Mesenchymal stem cell (in vitro differentiated cells and primary cell): ENCODE results near the gene ECHS1.
"Not testable (repeated sequence)": the region's sequence is repeated elsewhere in the genome, so short reads cannot be mapped to it uniquely, and the experiment has no call there.

Experiments
- DNase-seq: peaks from one replicate; pipeline ENCODE4 v3.0.0-alpha.2; 2013
- H2AFZ ChIP-seq: one replicate; pipeline ENCODE4 v1.6.1; 2013; ENCODE audit warnings: low read depth, mild to moderate bottlenecking, control low read depth, inconsistent platforms, low read length, moderate library complexity
- H2AK5ac ChIP-seq: 2 replicates; pipeline ENCODE4 v1.6.1; 2013; ENCODE audit warnings: low read length, moderate library complexity, mild to moderate bottlenecking, inconsistent platforms; ENCODE audit not compliant: severe bottlenecking
- H2BK120ac ChIP-seq: one replicate; pipeline ENCODE4 v1.6.1; 2013; ENCODE audit warnings: low read depth, mild to moderate bottlenecking, inconsistent platforms, low read length, moderate library complexity
- H2BK12ac ChIP-seq, 2 experiments: one replicate each; pipeline ENCODE4 v1.6.1; 2013; ENCODE audit warnings: inconsistent platforms in 2 of 2, low read length in 2 of 2, mild to moderate bottlenecking in 2 of 2, moderate library complexity in 2 of 2, control low read depth in 1 of 2
- H2BK15ac ChIP-seq: one replicate; pipeline ENCODE4 v1.6.1; 2013; ENCODE audit warnings: mild to moderate bottlenecking, low read depth, inconsistent platforms; ENCODE audit not compliant: poor library complexity, severe bottlenecking
- H2BK5ac ChIP-seq: 2 replicates; pipeline ENCODE4 v1.6.1; 2013; ENCODE audit warnings: low read depth, mild to moderate bottlenecking, low read length, control low read depth, inconsistent platforms; ENCODE audit not compliant: poor library complexity, severe bottlenecking
- H3K14ac ChIP-seq, 2 experiments: one replicate each; pipeline ENCODE4 v1.6.1; 2013; ENCODE audit warnings: inconsistent platforms in 2 of 2, low read length in 2 of 2, control low read depth in 1 of 2, mild to moderate bottlenecking in 1 of 2, moderate library complexity in 1 of 2
- H3K18ac ChIP-seq, 2 experiments: one replicate each; pipeline ENCODE4 v1.6.1; 2013; ENCODE audit warnings: inconsistent platforms in 2 of 2, low read length in 2 of 2, control low read depth in 1 of 2, low read depth in 1 of 2, mild to moderate bottlenecking in 1 of 2
- H3K23ac ChIP-seq, 2 experiments: one replicate each; pipeline ENCODE4 v1.6.1; 2013; ENCODE audit warnings: inconsistent platforms in 2 of 2, low read length in 2 of 2, mild to moderate bottlenecking in 2 of 2, moderate library complexity in 2 of 2, control low read depth in 1 of 2
- H3K27ac ChIP-seq: 2 replicates; pipeline ENCODE4 v1.5.1; 2013; ENCODE audit warnings: mild to moderate bottlenecking, moderate library complexity, low read length, control low read depth, inconsistent platforms; ENCODE audit not compliant: poor library complexity, severe bottlenecking
- H3K27me3 ChIP-seq, 2 experiments: 2 replicates each; pipeline versions ENCODE4 v1.6.1 to v1.7.0; 2013; ENCODE audit warnings: low read length in 2 of 2, mild to moderate bottlenecking in 2 of 2, moderate library complexity in 2 of 2, control low read depth in 1 of 2, inconsistent platforms in 1 of 2; ENCODE audit not compliant: control insufficient read depth in 1 of 2, insufficient read depth in 1 of 2
- H3K36me3 ChIP-seq, 2 experiments: 2 replicates each; pipeline versions ENCODE4 v1.6.1 to v1.7.0; 2013; ENCODE audit warnings: low read length in 2 of 2, control low read depth in 1 of 2, inconsistent platforms in 1 of 2, low read depth in 1 of 2, mild to moderate bottlenecking in 1 of 2; ENCODE audit not compliant: insufficient read depth in 2 of 2, control insufficient read depth in 1 of 2
- H3K4ac ChIP-seq, 2 experiments: one replicate each; pipeline ENCODE4 v1.6.1; 2013; ENCODE audit warnings: inconsistent platforms in 2 of 2, low read length in 2 of 2, mild to moderate bottlenecking in 2 of 2, moderate library complexity in 2 of 2, control low read depth in 1 of 2, low read depth in 1 of 2
- H3K4me1 ChIP-seq: 2 replicates; pipeline ENCODE4 v1.6.1; 2013; ENCODE audit warnings: low read depth, low read length, control low read depth; ENCODE audit not compliant: control insufficient read depth, insufficient read depth
- H3K4me2 ChIP-seq: 2 replicates; pipeline ENCODE4 v1.6.1; 2013; ENCODE audit warnings: low read length, mild to moderate bottlenecking, inconsistent platforms; ENCODE audit not compliant: poor library complexity, severe bottlenecking
- H3K4me3 ChIP-seq, 2 experiments: 2 replicates each; pipeline versions ENCODE4 v1.5.1 to v1.7.0; 2013; ENCODE audit warnings: low read length in 2 of 2, mild to moderate bottlenecking in 2 of 2, control low read depth in 1 of 2, low read depth in 1 of 2; ENCODE audit not compliant: insufficient read depth in 1 of 2
- H3K79me1 ChIP-seq: replicated peaks from 2 replicates; pipeline ENCODE4 v1.6.1; 2013; ENCODE audit warnings: mild to moderate bottlenecking, control low read depth, low read length, inconsistent platforms; ENCODE audit not compliant: poor library complexity, severe bottlenecking
- H3K9ac ChIP-seq: 2 replicates; pipeline ENCODE4 v1.7.0; 2013; ENCODE audit warnings: mild to moderate bottlenecking, low read length, moderate library complexity
- H3K9me3 ChIP-seq: 2 replicates; pipeline ENCODE4 v1.7.0; 2013; ENCODE audit warnings: mild to moderate bottlenecking, low read length; ENCODE audit not compliant: control insufficient read depth
- H4K8ac ChIP-seq: one replicate; pipeline ENCODE4 v1.6.1; 2013; ENCODE audit warnings: inconsistent platforms, mild to moderate bottlenecking, low read length, moderate library complexity
- H4K91ac ChIP-seq: one replicate; pipeline ENCODE4 v1.6.1; 2013; ENCODE audit warnings: mild to moderate bottlenecking, low read length, inconsistent platforms
- WGBS: methylation state at CpG from one replicate; pipeline ENCODE4 v1.1.7; 2013; ENCODE audit warnings: mixed read lengths; 5-methylcytosine and 5-hydroxymethylcytosine counted together

The ECHS1 gene

GRCh38 chr10:133388973-133389818 lies 16.0 kb upstream of the ECHS1 start:
- Histone ChIP-seq H3K4ac (no peak overlapping the region), H3K4me1 (peaks cover 5% of the 10 kb centered on the region), H2BK15ac (no peak overlapping the region), H3K4me3 (no peak overlapping the region), H4K91ac (peak overlapping the region; percentile 66), H3K36me3 (peaks cover 21 to 33% of the 10 kb centered on the region in 2 experiments), H3K27ac (no peak overlapping the region), H2BK12ac (no peak overlapping the region), H3K9me3 (no peaks in the 10 kb centered on the region), H3K9ac (no peak overlapping the region), H3K18ac (no peak overlapping the region), H3K79me1 (peaks cover 2% of the 10 kb centered on the region), H2BK120ac (no peak overlapping the region), H3K23ac (no peak overlapping the region), H3K14ac (no peak overlapping the region), H2BK5ac (no peak overlapping the region), H4K8ac (no peak overlapping the region), H3K4me2 (no peak overlapping the region), H2AFZ (no peak overlapping the region), H2AK5ac (no peak overlapping the region), H3K27me3 (no peaks in the 10 kb centered on the region)
- DNase-seq, result no peak
- WGBS, result 93% methylated on average over 36 of the region's 39 CpGs

DNA sequence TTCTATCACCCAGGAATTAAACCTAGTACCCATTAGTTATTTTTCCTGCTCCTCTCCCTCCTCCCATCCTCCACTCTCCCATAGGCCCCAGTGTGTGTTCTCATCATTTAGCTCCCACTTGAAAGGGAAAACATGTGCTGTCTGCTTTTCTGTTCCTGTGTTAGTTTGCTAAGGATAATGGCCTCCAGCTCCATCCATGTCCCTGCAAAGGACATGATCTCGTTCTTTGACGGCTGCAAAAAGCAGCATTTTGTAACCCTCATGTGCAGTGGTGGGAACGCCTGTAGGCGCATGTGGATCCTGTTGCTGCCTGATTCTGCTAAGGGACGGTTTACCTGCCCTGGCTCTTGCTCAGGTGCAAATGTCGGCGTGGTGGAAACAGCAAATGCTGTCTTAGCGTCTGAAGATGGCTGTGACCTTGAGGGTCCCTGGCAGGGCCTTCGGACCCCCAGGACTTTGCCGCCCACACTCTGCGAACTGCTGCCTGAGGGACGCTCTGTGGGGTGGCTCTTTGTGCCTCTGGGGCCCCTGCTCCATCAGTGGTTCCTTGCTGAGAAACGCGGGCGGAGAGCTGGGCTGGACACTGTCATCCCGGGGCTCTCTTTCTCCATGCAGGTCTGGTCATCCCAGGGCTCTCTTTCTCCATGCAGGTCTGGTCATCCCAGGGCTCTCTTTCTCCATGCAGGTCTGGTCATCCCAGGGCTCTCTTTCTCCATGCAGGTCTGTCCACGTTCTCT lies 15.2 kb upstream of the ECHS1 start:
- Histone ChIP-seq H3K9me3 (no peaks in the 10 kb centered on the region), H3K4ac (no peak overlapping the region), H3K27me3 (no peaks in the 10 kb centered on the region), H3K4me2 (no peak overlapping the region), H3K4me3 (no peak overlapping the region), H4K91ac (no peak overlapping the region), H2BK15ac (no peak overlapping the region), H3K4me1 (peaks cover 4% of the 10 kb centered on the region), H4K8ac (no peak overlapping the region), H2AFZ (no peak overlapping the region), H3K79me1 (peaks cover 2% of the 10 kb centered on the region), H2BK5ac (no peak overlapping the region), H3K14ac (no peak overlapping the region), H3K9ac (no peak overlapping the region), H3K18ac (no peak overlapping the region), H2BK120ac (no peak overlapping the region), H3K23ac (no peak overlapping the region), H2BK12ac (no peak overlapping the region), H2AK5ac (no peak overlapping the region), H3K27ac (no peak overlapping the region), H3K36me3 (peaks cover 27 to 37% of the 10 kb centered on the region in 2 experiments)
- no peak for DNase-seq
- WGBS, result 89% methylated on average over 17 of the region's 17 CpGs

DNA sequence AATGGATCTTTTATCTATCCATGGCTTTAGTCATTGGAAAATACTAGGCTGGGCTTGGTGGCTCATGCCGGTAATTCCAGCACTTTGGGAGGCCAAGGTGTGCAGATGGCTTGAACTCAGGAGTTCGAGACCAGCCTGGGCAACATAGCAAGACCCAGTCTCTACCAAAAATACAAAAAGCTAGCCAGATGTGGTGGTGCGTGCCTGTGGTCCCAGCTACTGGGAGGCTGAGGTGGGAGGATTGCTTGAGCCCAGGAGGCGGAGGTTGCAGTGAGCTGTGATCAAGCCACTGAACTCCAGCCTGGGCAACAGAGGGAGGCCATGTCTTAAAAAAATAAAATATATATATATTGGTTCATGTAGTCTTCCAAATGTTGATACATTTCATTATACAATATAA lies 13.8 kb upstream of the ECHS1 start:
- not testable (repeated sequence) for H2AFZ ChIP-seq, H4K8ac ChIP-seq, H3K14ac ChIP-seq, H3K23ac ChIP-seq, H3K27me3 ChIP-seq, H2BK5ac ChIP-seq, H3K4me1 ChIP-seq, H3K79me1 ChIP-seq, H3K18ac ChIP-seq, DNase-seq, H2BK12ac ChIP-seq, H2BK120ac ChIP-seq, H2BK15ac ChIP-seq, H3K4me2 ChIP-seq, H2AK5ac ChIP-seq, H4K91ac ChIP-seq, H3K4me3 ChIP-seq, H3K9me3 ChIP-seq, H3K27ac ChIP-seq, H3K4ac ChIP-seq, H3K9ac ChIP-seq
- H3K36me3 ChIP-seq, result peaks cover 30 to 33% of the 10 kb centered on the region in 2 experiments
- WGBS, result 98% methylated on average over 3 of the region's 4 CpGs

DNA sequence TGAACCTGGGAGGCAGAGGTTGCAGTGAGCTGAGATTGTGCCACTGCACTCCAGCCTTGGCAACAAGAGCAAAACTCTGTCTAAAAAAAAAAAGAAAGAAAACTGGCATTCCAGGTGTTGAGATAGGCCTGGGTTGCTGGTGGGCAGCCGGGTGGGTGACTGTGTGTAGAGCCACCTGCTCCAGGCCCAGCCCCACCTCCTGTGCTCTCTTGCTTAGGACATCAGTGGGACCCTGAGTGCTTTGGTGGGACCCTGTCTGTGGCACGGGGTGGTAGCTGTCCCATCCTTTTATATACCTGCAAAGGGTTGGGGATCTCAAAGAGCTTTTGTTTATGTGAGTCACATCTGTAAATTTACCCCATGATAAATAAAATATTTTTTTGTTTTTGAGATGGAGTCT lies 12.1 kb upstream of the ECHS1 start:
- H2BK120ac ChIP-seq, result no peak overlapping the region
- no peak overlapping the region for H2BK12ac ChIP-seq
- H3K18ac ChIP-seq, result no peak overlapping the region
- H4K91ac ChIP-seq, result no peak overlapping the region
- no peaks in the 10 kb centered on the region for H3K27me3 ChIP-seq
- WGBS, result 100% methylated on average over 1 of the region's 2 CpGs
- H4K8ac ChIP-seq, result no peak overlapping the region
- H3K9ac ChIP-seq, result no peak overlapping the region
- no peak overlapping the region for H2AFZ ChIP-seq
- H3K23ac ChIP-seq, result no peak overlapping the region
- no peak overlapping the region for H3K14ac ChIP-seq
- H2AK5ac ChIP-seq, result no peak overlapping the region
- H3K9me3 ChIP-seq, result no peaks in the 10 kb centered on the region
- H3K4ac ChIP-seq, result no peak overlapping the region
- no peak for DNase-seq
- no peak overlapping the region for H3K4me2 ChIP-seq
- H3K27ac ChIP-seq, result no peak overlapping the region
- no peak overlapping the region for H2BK15ac ChIP-seq
- peaks cover 27 to 34% of the 10 kb centered on the region in 2 experiments for H3K36me3 ChIP-seq
- no peak overlapping the region for H2BK5ac ChIP-seq
- peaks cover 7% of the 10 kb centered on the region for H3K4me1 ChIP-seq
- no peak overlapping the region for H3K4me3 ChIP-seq
- H3K79me1 ChIP-seq, result peaks cover 5% of the 10 kb centered on the region
